Heart left ventricle (tissue), 16 donors: ENCODE results near the gene TNFAIP1. TPM values are rescaled to one million over a fixed set of nuclear protein-coding genes. Genes with fewer than 3 reads are reported as not detected.

ENCODE experiments used
- ATAC-seq, 4 donors: fragments of 200-7000 bp; cut with Tn5 transposase; one replicate each; pipeline ENCODE4 v1.9.1; 2020 to 2022; ENCODE audit warnings: moderate library complexity in 4 of 4, mild to moderate bottlenecking in 3 of 4, moderate number of reproducible peaks in 1 of 4
- DNase-seq, 5 donors: peaks; one replicate each; pipeline ENCODE4 v3.0.0-alpha.2; 2020
- H3K27ac ChIP-seq, 12 donors: fragments of 200-600 bp; sonication (generic) in 4 of 12; one replicate each; pipeline versions ENCODE4 v1.5.0 to v1.8.0; 2016 to 2022; ENCODE audit warnings: mild to moderate bottlenecking in 2 of 12
- H3K27me3 ChIP-seq, 9 donors: fragments of 200-600 bp; sonication (generic) in 2 of 9; one replicate each; pipeline versions ENCODE4 v1.5.1 to v1.8.0; 2016 to 2022; ENCODE audit warnings: mild to moderate bottlenecking in 3 of 9
- H3K36me3 ChIP-seq, 9 donors: fragments of 200-600 bp; sonication (generic) in 2 of 9; one replicate each; pipeline versions ENCODE4 v1.5.0 to v1.8.0; 2018 to 2022; ENCODE audit warnings: mild to moderate bottlenecking in 2 of 9
- H3K4me1 ChIP-seq, 12 donors: fragments of 200-600 bp; sonication (generic) in 4 of 12; one replicate each; pipeline versions ENCODE4 v1.5.0 to v1.8.0; 2016 to 2022; ENCODE audit warnings: mild to moderate bottlenecking in 3 of 12
- H3K4me3 ChIP-seq, 12 donors: fragments of 200-600 bp; sonication (generic) in 4 of 12; one replicate each; pipeline versions ENCODE4 v1.5.0 to v1.8.0; 2017 to 2022; ENCODE audit warnings: mild to moderate bottlenecking in 9 of 12, moderate library complexity in 4 of 12
- H3K9me3 ChIP-seq, 12 donors: fragments of 200-600 bp; sonication (generic) in 4 of 12; one replicate each; pipeline versions ENCODE4 v1.5.0 to v1.8.0; 2016 to 2022; ENCODE audit warnings: mild to moderate bottlenecking in 1 of 12
- POLR2A ChIP-seq, 2 donors: fragments of 450-650 bp; IDR thresholded peaks; one replicate each; pipeline ENCODE4 v1.6.1; 2017; ENCODE audit warnings: antibody characterized with exemption in 2 of 2, mild to moderate bottlenecking in 2 of 2, moderate library complexity in 2 of 2
- WGBS, 4 donors: extraction: QIAGEN DNeasy Blood & Tissue Kit in 2 of 4; methylation state at CpG; one replicate each; pipeline versions ENCODE4 v1.1.5 to v1.1.7; 2013 to 2018; 5-methylcytosine and 5-hydroxymethylcytosine counted together
- intact Hi-C, 10 donors: fragments of 100-400 bp; cut with DNase I; formaldehyde crosslinking; loops; one replicate each; pipeline versions ENCODE4 v1.11.1 to v1.14.2; 2022
- polyA plus RNA-seq, 2 donors: library from polyadenylated mRNA; stranded (reverse); fragments of 200-250 nt; gene quantifications; one replicate each; pipeline ENCODE4 v1.2.3, GENCODE V29; 2013
- total RNA-seq, 9 donors: library from RNA; depleted of rRNA in 2 of 9; stranded (reverse); fragments of >200 nt in 2 of 9; fragmentation: NEBNext Ultra II Directional in 3 of 9; extraction: Animal tissue kit (Norgen Biotek cat#: 25700) in 3 of 9; gene quantifications; one replicate each; pipeline versions ENCODE4 v1.1.0 to v1.2.4, GENCODE V29; 2016 to 2023
- TF ChIP-seq, protein P1 (sequence below), 12 donors: fragments of 200-600 bp; sonication (generic) in 4 of 12; IDR thresholded peaks; one replicate each; pipeline versions ENCODE4 v1.5.0 to v1.8.0; 2018 to 2022; ENCODE audit warnings: antibody characterized with exemption in 12 of 12, mild to moderate bottlenecking in 5 of 12
- donor health status: ischemic (EF 13 %, LVEDD 7.1; RV severe dilation, severe dysfunction).
- donor health status: healthy with polysubstance abuse.
- donor health status: DM: no; HTN: yes; CAD: no.
- donor health status: DM: no; HTN: no; CAD: no.
- donor health status: ischemic (EF 25% LVEDD 6.9; RV normal size, moderate dysfunction).
- donor health status: ischemic (EF 25% LVEDD 5.7; RV mildly dilated, moderate dysfunction).
- donor health status: healthy.
- donor health status: DM: yes; HTN: yes; CAD: no.
- donor health status: ischemic (EF 35%, LVEDD 5.7; RV mildly dilated, moderate dysfunction).
- donor health status: nonischemic (EF 11% LVEDD 7.7; RV severe dilation, severe dysfunction).
- donor health status: DM: yes; HTN: yes; CAD: no.
- donor health status: PGD.
- donor health status: ischemic (EF 29% LVEDD 5.4; RV normal size, mild dysfunction).
- donor health status: nonischemic (EF 23%, LVEDD 6.1; RV moderate dilation, normal function).

TNFAIP1 gene
- total and polyA plus RNA-seq, 11 donors = 11.9 to 83.4 (median 47.8) TPM

DNA sequence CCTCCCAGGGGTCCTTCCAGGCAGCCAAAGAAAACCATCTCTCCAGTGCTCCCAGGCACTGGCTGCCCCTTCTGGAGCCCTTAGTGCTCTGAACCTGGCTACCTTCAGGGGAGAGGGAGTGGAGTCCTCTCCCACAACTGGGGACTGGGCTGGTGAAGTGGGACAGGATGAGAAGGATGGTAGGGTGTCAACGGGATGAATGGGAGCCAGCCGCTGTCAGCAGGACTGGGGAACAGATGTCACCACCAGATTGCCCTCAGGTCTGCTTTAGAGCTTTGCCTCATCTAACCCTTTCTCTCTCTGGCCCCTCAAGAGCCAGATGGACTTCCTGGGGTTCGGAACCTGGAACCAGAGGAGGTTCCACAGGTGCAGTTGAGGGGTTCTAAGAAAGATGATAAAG lies 29.9 kb downstream of the TNFAIP1 start:
- Histone ChIP-seq H3K27ac (no peak overlapping the region), H3K9me3 (no peaks in the 10 kb centered on the region), H3K4me3 (no peak overlapping the region), H3K4me1 (peaks cover 2 to 9% (median 3%) of the 10 kb centered on the region in 12 donors), H3K36me3 (peaks cover 0 to 51% (median 37%) of the 10 kb centered on the region in 9 donors), H3K27me3 (no peaks in the 10 kb centered on the region)
- 89 to 94% (median 92%) methylated on average over 3 of the region's 3 CpGs for WGBS, 4 donors
- intact Hi-C loops = no loop called here
- ATAC-seq = no peak
- no peak for DNase-seq
- TF ChIP-seq, protein P1, sequence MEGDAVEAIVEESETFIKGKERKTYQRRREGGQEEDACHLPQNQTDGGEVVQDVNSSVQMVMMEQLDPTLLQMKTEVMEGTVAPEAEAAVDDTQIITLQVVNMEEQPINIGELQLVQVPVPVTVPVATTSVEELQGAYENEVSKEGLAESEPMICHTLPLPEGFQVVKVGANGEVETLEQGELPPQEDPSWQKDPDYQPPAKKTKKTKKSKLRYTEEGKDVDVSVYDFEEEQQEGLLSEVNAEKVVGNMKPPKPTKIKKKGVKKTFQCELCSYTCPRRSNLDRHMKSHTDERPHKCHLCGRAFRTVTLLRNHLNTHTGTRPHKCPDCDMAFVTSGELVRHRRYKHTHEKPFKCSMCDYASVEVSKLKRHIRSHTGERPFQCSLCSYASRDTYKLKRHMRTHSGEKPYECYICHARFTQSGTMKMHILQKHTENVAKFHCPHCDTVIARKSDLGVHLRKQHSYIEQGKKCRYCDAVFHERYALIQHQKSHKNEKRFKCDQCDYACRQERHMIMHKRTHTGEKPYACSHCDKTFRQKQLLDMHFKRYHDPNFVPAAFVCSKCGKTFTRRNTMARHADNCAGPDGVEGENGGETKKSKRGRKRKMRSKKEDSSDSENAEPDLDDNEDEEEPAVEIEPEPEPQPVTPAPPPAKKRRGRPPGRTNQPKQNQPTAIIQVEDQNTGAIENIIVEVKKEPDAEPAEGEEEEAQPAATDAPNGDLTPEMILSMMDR (IDR thresholded peaks at IDR 0.05) = no peak
- no peak for TF ChIP-seq POLR2A (IDR thresholded peaks at IDR 0.05)

DNA sequence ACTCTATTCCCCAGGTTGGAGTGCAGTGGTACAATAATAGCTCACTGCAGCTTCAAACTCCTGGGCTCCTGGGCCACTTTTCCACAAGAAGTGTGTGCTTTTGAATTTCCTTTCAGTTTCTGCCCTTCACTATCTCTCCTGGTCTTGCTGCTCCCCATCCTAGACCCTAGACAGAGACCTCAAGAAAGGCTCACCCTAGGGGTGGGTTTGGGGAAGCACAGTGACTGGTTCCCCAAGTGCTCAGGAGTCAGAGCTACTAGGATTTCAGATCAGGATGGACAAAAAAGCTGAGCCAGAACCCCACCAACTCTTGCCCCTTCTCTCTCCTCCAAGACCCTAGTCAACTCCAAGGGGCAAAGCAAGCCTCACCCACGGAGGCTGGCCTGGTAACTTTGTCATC lies 31.0 kb downstream of the TNFAIP1 start:
- DNase-seq (no peak), ATAC-seq (no peak)
- H3K36me3 ChIP-seq = peaks cover 0 to 40% (median 26%) of the 10 kb centered on the region in 9 donors
- intact Hi-C loops = no loop called here
- TF ChIP-seq, protein P1 (IDR thresholded peaks at IDR 0.05) = no peak
- no peak for TF ChIP-seq POLR2A (IDR thresholded peaks at IDR 0.05)
- WGBS, 4 donors = 71 to 92% (median 86%) methylated on average over 1 of the region's 1 CpG
- no peak overlapping the region for H3K4me3 ChIP-seq
- no peaks in the 10 kb centered on the region for H3K27me3 ChIP-seq
- H3K4me1 ChIP-seq = peaks cover 4 to 20% (median 10%) of the 10 kb centered on the region in 12 donors
- no peaks in the 10 kb centered on the region for H3K9me3 ChIP-seq
- H3K27ac ChIP-seq = no peak overlapping the region

DNA sequence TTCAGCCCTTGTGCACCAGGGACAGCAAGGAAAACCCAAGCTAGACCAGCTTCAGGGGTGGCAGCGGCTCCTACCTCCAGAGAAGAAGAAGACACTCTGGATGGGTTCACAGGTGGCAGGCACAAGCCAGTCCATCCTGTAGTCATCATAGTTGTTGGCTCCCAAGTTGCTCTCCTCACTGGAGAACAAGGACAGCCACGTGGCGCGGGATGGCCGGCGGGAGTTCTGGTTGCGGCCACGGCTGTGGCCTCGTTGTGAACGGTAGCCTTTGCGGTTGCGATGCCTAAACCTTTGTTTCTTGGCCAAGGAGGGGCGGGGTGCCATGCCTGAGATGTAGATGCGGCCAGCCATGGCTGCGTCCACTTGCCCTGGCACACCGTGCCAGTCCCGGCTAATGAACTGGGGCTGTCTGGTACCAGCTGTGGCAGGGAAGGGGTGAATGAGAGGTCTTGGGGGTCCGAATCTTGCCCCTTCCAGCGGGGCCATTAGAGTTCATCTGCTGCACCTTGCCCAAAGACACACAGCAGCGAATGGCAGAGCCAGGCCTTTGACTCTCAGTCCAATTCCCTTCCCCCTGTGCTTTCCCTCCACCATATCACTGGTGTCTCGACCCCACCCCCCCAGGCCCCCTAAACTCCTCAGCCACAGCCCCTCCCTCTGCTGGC lies 32.2 kb downstream of the TNFAIP1 start:
- no peak for TF ChIP-seq POLR2A (IDR thresholded peaks at IDR 0.05)
- TF ChIP-seq, protein P1 (IDR thresholded peaks at IDR 0.05) = no peak
- H3K27me3 ChIP-seq = no peaks in the 10 kb centered on the region
- no peak overlapping the region for H3K4me3 ChIP-seq
- intact Hi-C loops = no loop called here
- no peaks in the 10 kb centered on the region for H3K9me3 ChIP-seq
- ATAC-seq (no peak), DNase-seq (no peak)
- H3K27ac ChIP-seq = no peak overlapping the region
- 88 to 93% (median 92%) methylated on average over 17 to 21 of the region's 21 CpGs for WGBS, 4 donors
- peaks cover 4 to 31% (median 18%) of the 10 kb centered on the region in 12 donors for H3K4me1 ChIP-seq
- peaks cover 0 to 29% (median 14%) of the 10 kb centered on the region in 9 donors for H3K36me3 ChIP-seq

DNA sequence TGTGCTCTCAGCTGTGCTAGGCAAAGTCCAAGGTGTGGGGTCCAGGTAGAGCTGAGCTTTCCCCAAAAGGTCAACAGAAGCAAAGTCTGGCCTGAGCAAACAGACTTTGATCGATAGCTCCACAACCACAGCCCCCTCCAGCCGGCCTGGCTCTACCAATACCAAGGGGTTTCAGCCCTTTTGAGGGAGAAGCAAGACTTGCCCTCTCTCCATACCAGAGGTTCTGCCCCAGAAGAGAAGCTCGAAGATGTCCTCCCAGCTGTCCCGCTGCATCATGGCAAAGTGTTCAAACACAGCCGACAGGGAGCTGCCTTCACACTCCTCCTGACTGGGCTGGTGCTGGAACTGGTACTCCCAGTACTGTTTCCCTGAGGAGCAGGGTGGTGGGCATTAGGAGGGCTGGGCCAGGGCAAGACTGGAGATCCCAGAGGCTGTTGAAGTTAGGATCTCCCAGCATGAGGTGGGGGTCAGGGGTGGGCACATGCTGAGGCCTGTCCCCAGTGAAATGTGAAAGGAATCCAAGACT lies 32.8 kb downstream of the TNFAIP1 start:
- no peak for TF ChIP-seq POLR2A (IDR thresholded peaks at IDR 0.05)
- TF ChIP-seq, protein P1 (IDR thresholded peaks at IDR 0.05) = no peak
- intact Hi-C loops = no loop called here
- Histone ChIP-seq H3K4me3 (no peak overlapping the region), H3K4me1 (peaks cover 7 to 37% (median 24%) of the 10 kb centered on the region in 12 donors), H3K36me3 (peaks cover 0 to 24% (median 8%) of the 10 kb centered on the region in 9 donors), H3K9me3 (no peaks in the 10 kb centered on the region), H3K27me3 (no peaks in the 10 kb centered on the region), H3K27ac (peak overlapping the region in 1 of 12 donors; percentile 86)
- 81 to 92% (median 87%) methylated on average over 3 to 5 of the region's 5 CpGs for WGBS, 4 donors
- no peak for ATAC-seq
- DNase-seq = no peak
